ENCODE data around the gene STXBP2. TPM values are rescaled to one million over a fixed set of nuclear protein-coding genes. Genes with fewer than 3 reads are reported as not detected.

The STXBP2 gene
- total and polyA plus RNA-seq, 4 donors = 25.9 to 32.7 (median 27.2) TPM

- Histone ChIP-seq H3K9me3 (ENCODE audit: control insufficient read depth in 4 of 4, low read length in 3 of 4) (no peaks in the 10 kb centered on the region), H3K27ac (ENCODE audit: low read depth in 1 of 2, low read length in 2 of 2) (no peak overlapping the region), H3K27me3 (ENCODE audit: control insufficient read depth in 4 of 4, insufficient read depth in 4 of 4, low read length in 3 of 4) (peaks cover 0 to 4% (median 0%) of the 10 kb centered on the region in 4 donors), H3K9ac (ENCODE audit: low read depth in 1 of 2, low read length in 2 of 2) (no peak overlapping the region), H3K36me3 (ENCODE audit: control insufficient read depth in 4 of 4, insufficient read depth in 3 of 4, low read depth in 1 of 4, low read length in 3 of 4) (no peaks in the 10 kb centered on the region), H3K4me1 (ENCODE audit: control insufficient read depth in 4 of 4, insufficient read depth in 4 of 4, low read length in 3 of 4) (no peaks in the 10 kb centered on the region), H3K4me3 (ENCODE audit: low read depth in 1 of 3, low read length in 3 of 3) (no peak overlapping the region)
- 39% methylated on average over 4 of the region's 4 CpGs for WGBS
- TF ChIP-seq, protein P1, sequence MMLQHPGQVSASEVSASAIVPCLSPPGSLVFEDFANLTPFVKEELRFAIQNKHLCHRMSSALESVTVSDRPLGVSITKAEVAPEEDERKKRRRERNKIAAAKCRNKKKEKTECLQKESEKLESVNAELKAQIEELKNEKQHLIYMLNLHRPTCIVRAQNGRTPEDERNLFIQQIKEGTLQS (IDR thresholded peaks at IDR 0.05) = no peak
- TF ChIP-seq ZBTB33 (IDR thresholded peaks at IDR 0.05) = no peak
- TF ChIP-seq NR2F2 (IDR thresholded peaks at IDR 0.05) = no peak
- TF ChIP-seq HNF4G (IDR thresholded peaks at IDR 0.05) = no peak
- no peak for TF ChIP-seq TAF1 (conservative IDR thresholded peaks at IDR 0.05)
- TF ChIP-seq, protein P2, sequence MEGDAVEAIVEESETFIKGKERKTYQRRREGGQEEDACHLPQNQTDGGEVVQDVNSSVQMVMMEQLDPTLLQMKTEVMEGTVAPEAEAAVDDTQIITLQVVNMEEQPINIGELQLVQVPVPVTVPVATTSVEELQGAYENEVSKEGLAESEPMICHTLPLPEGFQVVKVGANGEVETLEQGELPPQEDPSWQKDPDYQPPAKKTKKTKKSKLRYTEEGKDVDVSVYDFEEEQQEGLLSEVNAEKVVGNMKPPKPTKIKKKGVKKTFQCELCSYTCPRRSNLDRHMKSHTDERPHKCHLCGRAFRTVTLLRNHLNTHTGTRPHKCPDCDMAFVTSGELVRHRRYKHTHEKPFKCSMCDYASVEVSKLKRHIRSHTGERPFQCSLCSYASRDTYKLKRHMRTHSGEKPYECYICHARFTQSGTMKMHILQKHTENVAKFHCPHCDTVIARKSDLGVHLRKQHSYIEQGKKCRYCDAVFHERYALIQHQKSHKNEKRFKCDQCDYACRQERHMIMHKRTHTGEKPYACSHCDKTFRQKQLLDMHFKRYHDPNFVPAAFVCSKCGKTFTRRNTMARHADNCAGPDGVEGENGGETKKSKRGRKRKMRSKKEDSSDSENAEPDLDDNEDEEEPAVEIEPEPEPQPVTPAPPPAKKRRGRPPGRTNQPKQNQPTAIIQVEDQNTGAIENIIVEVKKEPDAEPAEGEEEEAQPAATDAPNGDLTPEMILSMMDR (IDR thresholded peaks at IDR 0.05; ENCODE audit: low read depth, low read length, missing input control) = no peak
- no peak for TF ChIP-seq FOXA1 (IDR thresholded peaks at IDR 0.05)
- TF ChIP-seq EGR1 (IDR thresholded peaks at IDR 0.05; ENCODE audit: low read depth in 2 of 2) = no peak
- no peak for TF ChIP-seq RXRA (IDR thresholded peaks at IDR 0.05)
- TF ChIP-seq GABPA (IDR thresholded peaks at IDR 0.05 in 1 of 2, conservative IDR thresholded peaks at IDR 0.05 in 1 of 2) = no peak
- TF ChIP-seq SP1 (IDR thresholded peaks at IDR 0.05) = no peak
- TF ChIP-seq REST (IDR thresholded peaks at IDR 0.05) = no peak
- DNase-seq (ENCODE audit: low spot score) = no peak
Observed at GRCh38 chr19:7694499-7694898, 57.6 kb downstream of the STXBP2 start.

Small RNA genes within 50 kb of the gene (small RNA-seq; reads per million reads assigned to genes)
- not detected for gene MIR6792

Other genes with a start within 250 kb of the STXBP2 start
- gene PEX11G, start 148.1 kb upstream of the STXBP2 start, total RNA-seq = 1 to 10 TPM; 1.9 to 7.7 TPM
- gene PEX11G, start 148.1 kb upstream of the STXBP2 start, polyA plus RNA-seq = 10 to 100 TPM in 1 of 2 donors, 1 to 10 TPM in 1; 8.6 to 10.9 TPM
- gene ZNF358, start 121.0 kb upstream of the STXBP2 start, total RNA-seq = 1 to 10 TPM; 5.7 to 9.5 TPM
- 10 to 100 TPM; 15.6 to 18.2 TPM for gene ZNF358, start 121.0 kb upstream of the STXBP2 start, polyA plus RNA-seq
- gene MCOLN1, start 114.5 kb upstream of the STXBP2 start, total RNA-seq = 10 to 100 TPM; 10.9 to 13.2 TPM
- 10 to 100 TPM; 14.1 to 17.0 TPM for gene MCOLN1, start 114.5 kb upstream of the STXBP2 start, polyA plus RNA-seq
- gene PNPLA6, start 101.4 kb upstream of the STXBP2 start, total RNA-seq = 10 to 100 TPM; 33.0 to 68.4 TPM
- gene PNPLA6, start 101.4 kb upstream of the STXBP2 start, polyA plus RNA-seq = 10 to 100 TPM; 20.9 to 22.9 TPM
- 10 to 100 TPM in 1 of 2 donors, 1 to 10 TPM in 1; 4.4 to 13.8 TPM for gene CAMSAP3, start 41.2 kb upstream of the STXBP2 start, total RNA-seq
- gene CAMSAP3, start 41.2 kb upstream of the STXBP2 start, polyA plus RNA-seq = 10 to 100 TPM in 1 of 2 donors, 1 to 10 TPM in 1; 5.7 to 19.1 TPM
- 10 to 100 TPM; 17.2 to 21.3 TPM for gene XAB2, start 7.6 kb upstream of the STXBP2 start, total RNA-seq
- gene XAB2, start 7.6 kb upstream of the STXBP2 start, polyA plus RNA-seq = 10 to 100 TPM in 1 of 2 donors, 1 to 10 TPM in 1; 5.1 to 13.3 TPM
- 10 to 100 TPM in 1 of 2 donors, 1 to 10 TPM in 1; 4.8 to 22.0 TPM for gene PET100, start 7.3 kb upstream of the STXBP2 start, total RNA-seq
- gene PET100, start 7.3 kb upstream of the STXBP2 start, polyA plus RNA-seq = 100 to 1,000 TPM in 1 of 2 donors, 10 to 100 TPM in 1; 31.5 to 225 TPM
- not detected for gene PCP2, start 3.4 kb upstream of the STXBP2 start, total RNA-seq
- under 1 TPM; 0.08 to 0.25 TPM for gene PCP2, start 3.4 kb upstream of the STXBP2 start, polyA plus RNA-seq
- gene RETN, start 31.9 kb downstream of the STXBP2 start, total RNA-seq = 10 to 100 TPM in 1 of 2 donors, not detected in 1; 11.5 TPM
- gene RETN, start 31.9 kb downstream of the STXBP2 start, polyA plus RNA-seq = 1 to 10 TPM in 1 of 2 donors, not detected in 1; 1.9 TPM
- gene MCEMP1, start 40.0 kb downstream of the STXBP2 start, total RNA-seq = under 1 TPM; 0.42 to 0.92 TPM
- gene MCEMP1, start 40.0 kb downstream of the STXBP2 start, polyA plus RNA-seq = under 1 TPM; 0.29 to 0.54 TPM
- gene TRAPPC5, start 43.7 kb downstream of the STXBP2 start, total RNA-seq = 10 to 100 TPM; 22.5 to 38.3 TPM
- gene TRAPPC5, start 43.7 kb downstream of the STXBP2 start, polyA plus RNA-seq = 100 to 1,000 TPM in 1 of 2 donors, 10 to 100 TPM in 1; 72.1 to 130 TPM
- gene FCER2, start 65.0 kb downstream of the STXBP2 start, total RNA-seq = under 1 TPM in 1 of 2 donors, not detected in 1; 0.14 TPM
- not detected for gene FCER2, start 65.0 kb downstream of the STXBP2 start, polyA plus RNA-seq
- 10 to 100 TPM in 1 of 2 donors, 1 to 10 TPM in 1; 7.7 to 43.9 TPM for gene CLEC4G, start 95.0 kb downstream of the STXBP2 start, total RNA-seq
- 10 to 100 TPM; 47.4 to 69.0 TPM for gene CLEC4G, start 95.0 kb downstream of the STXBP2 start, polyA plus RNA-seq
- 1 to 10 TPM; 1.6 to 1.9 TPM for gene CD209, start 110.4 kb downstream of the STXBP2 start, total RNA-seq
- 1 to 10 TPM in 1 of 2 donors, under 1 TPM in 1; 0.44 to 3.5 TPM for gene CD209, start 110.4 kb downstream of the STXBP2 start, polyA plus RNA-seq
- gene CLEC4M, start 126.1 kb downstream of the STXBP2 start, total RNA-seq = 10 to 100 TPM; 22.2 to 33.0 TPM
- gene CLEC4M, start 126.1 kb downstream of the STXBP2 start, polyA plus RNA-seq = 10 to 100 TPM; 32.7 to 33.5 TPM
- gene EVI5L, start 193.1 kb downstream of the STXBP2 start, total RNA-seq = 1 to 10 TPM; 4.2 to 4.7 TPM
- gene EVI5L, start 193.1 kb downstream of the STXBP2 start, polyA plus RNA-seq = 1 to 10 TPM; 1.4 to 5.0 TPM
- gene PRR36, start 237.3 kb downstream of the STXBP2 start, total RNA-seq = not detected
- under 1 TPM; 0.02 to 0.03 TPM for gene PRR36, start 237.3 kb downstream of the STXBP2 start, polyA plus RNA-seq